Colonic mucosa (tissue), 4 donors: ENCODE data around the gene RBM19. TPM values are rescaled to one million over a fixed set of nuclear protein-coding genes. Genes with fewer than 3 reads are reported as not detected.

ENCODE experiments used
- DNase-seq: peaks from one replicate; pipeline ENCODE4 v3.0.0-alpha.2; 2020
- H3K27ac ChIP-seq: fragments of 200-600 bp; one replicate; pipeline ENCODE4 v1.8.0; 2021
- H3K27me3 ChIP-seq: fragments of 200-600 bp; one replicate; pipeline ENCODE4 v1.8.0; 2021
- H3K36me3 ChIP-seq: fragments of 200-600 bp; one replicate; pipeline ENCODE4 v1.8.0; 2021
- H3K4me1 ChIP-seq: fragments of 200-600 bp; one replicate; pipeline ENCODE4 v1.8.0; 2021; ENCODE audit warnings: mild to moderate bottlenecking
- H3K4me3 ChIP-seq: fragments of 200-600 bp; one replicate; pipeline ENCODE4 v1.8.0; 2021
- H3K9ac ChIP-seq, 2 donors: one replicate each; pipeline ENCODE4 v1.7.0; 2013; ENCODE audit warnings: control low read depth in 2 of 2, low read depth in 2 of 2, low read length in 2 of 2
- H3K9me3 ChIP-seq: fragments of 200-600 bp; one replicate; pipeline ENCODE4 v1.8.0; 2021
- CTCF ChIP-seq: fragments of 200-600 bp; IDR thresholded peaks from one replicate; pipeline ENCODE4 v1.8.0; 2022; ENCODE audit warnings: antibody characterized with exemption, mild to moderate bottlenecking
- intact Hi-C: fragments of 100-400 bp; cut with DNase I; formaldehyde crosslinking; loops from one replicate; pipeline ENCODE4 v1.14.1; 2022
- total RNA-seq, 2 donors: library from RNA; stranded (reverse); fragmentation: NEBNext Ultra II Directional in 1 of 2; extraction: Animal tissue kit (Norgen Biotek cat#: 25700) in 1 of 2; gene quantifications; one replicate each; pipeline ENCODE4 v1.2.1, GENCODE V29; 2021
- donor health status: healthy.
- donor health status: DM: no; HTN: no; CAD: no.
- donor health status: DM: no; HTN: no; CAD: no.

RBM19 gene
- total RNA-seq, 2 donors from 2014 or later = 13.5 to 33.1 TPM

- Histone ChIP-seq H3K9ac (no peak overlapping the region), H3K27ac (no peak overlapping the region), H3K4me3 (no peak overlapping the region), H3K36me3 (no peaks in the 10 kb centered on the region), H3K27me3 (no peaks in the 10 kb centered on the region), H3K9me3 (no peaks in the 10 kb centered on the region), H3K4me1 (no peaks in the 10 kb centered on the region)
- TF ChIP-seq CTCF = no peak
- intact Hi-C loops = no loop called here
- no peak for DNase-seq
Measured at GRCh38 chr12:113875691-113876090, 90.4 kb downstream of the RBM19 start.

- Histone ChIP-seq H3K36me3 (no peaks in the 10 kb centered on the region), H3K9me3 (no peaks in the 10 kb centered on the region), H3K27ac (no peak overlapping the region), H3K4me3 (no peak overlapping the region), H3K4me1 (no peaks in the 10 kb centered on the region), H3K9ac (no peak overlapping the region), H3K27me3 (no peaks in the 10 kb centered on the region)
- DNase-seq = no peak
- intact Hi-C loops = no loop called here
- TF ChIP-seq CTCF = no peak
Measured at GRCh38 chr12:113874999-113875561, 91.0 kb downstream of the RBM19 start.

GRCh38 chr12:113874326-113874725 lies 91.8 kb downstream of the RBM19 start:
- no peaks in the 10 kb centered on the region for H3K4me1 ChIP-seq
- TF ChIP-seq CTCF = no peak
- no peaks in the 10 kb centered on the region for H3K27me3 ChIP-seq
- H3K4me3 ChIP-seq = no peak overlapping the region
- H3K9me3 ChIP-seq = no peaks in the 10 kb centered on the region
- no peak overlapping the region for H3K27ac ChIP-seq
- H3K36me3 ChIP-seq = no peaks in the 10 kb centered on the region
- DNase-seq = no peak
- H3K9ac ChIP-seq = no peak overlapping the region
- intact Hi-C loops = no loop called here

GRCh38 chr12:113873740-113874139 lies 92.4 kb downstream of the RBM19 start:
- Histone ChIP-seq H3K36me3 (no peaks in the 10 kb centered on the region), H3K9me3 (no peaks in the 10 kb centered on the region), H3K4me3 (no peak overlapping the region), H3K27ac (no peak overlapping the region), H3K27me3 (no peaks in the 10 kb centered on the region), H3K9ac (no peak overlapping the region), H3K4me1 (no peaks in the 10 kb centered on the region)
- intact Hi-C loops = no loop called here
- no peak for DNase-seq
- TF ChIP-seq CTCF = no peak

GRCh38 chr12:113870890-113871289 lies 95.2 kb downstream of the RBM19 start:
- H3K4me3 ChIP-seq = no peak overlapping the region
- H3K27me3 ChIP-seq = no peaks in the 10 kb centered on the region
- H3K9ac ChIP-seq = no peak overlapping the region
- no peaks in the 10 kb centered on the region for H3K9me3 ChIP-seq
- H3K27ac ChIP-seq = no peak overlapping the region
- no peak for DNase-seq
- TF ChIP-seq CTCF = no peak
- H3K4me1 ChIP-seq = no peaks in the 10 kb centered on the region
- H3K36me3 ChIP-seq = no peaks in the 10 kb centered on the region
- intact Hi-C loops = no loop called here
